ENCODE data around the gene USP17L24.
"Not testable (repeated sequence)": the region's sequence is repeated elsewhere in the genome, so short reads cannot be mapped to it uniquely, and the experiment has no call there.

The USP17L24 gene, protein sequence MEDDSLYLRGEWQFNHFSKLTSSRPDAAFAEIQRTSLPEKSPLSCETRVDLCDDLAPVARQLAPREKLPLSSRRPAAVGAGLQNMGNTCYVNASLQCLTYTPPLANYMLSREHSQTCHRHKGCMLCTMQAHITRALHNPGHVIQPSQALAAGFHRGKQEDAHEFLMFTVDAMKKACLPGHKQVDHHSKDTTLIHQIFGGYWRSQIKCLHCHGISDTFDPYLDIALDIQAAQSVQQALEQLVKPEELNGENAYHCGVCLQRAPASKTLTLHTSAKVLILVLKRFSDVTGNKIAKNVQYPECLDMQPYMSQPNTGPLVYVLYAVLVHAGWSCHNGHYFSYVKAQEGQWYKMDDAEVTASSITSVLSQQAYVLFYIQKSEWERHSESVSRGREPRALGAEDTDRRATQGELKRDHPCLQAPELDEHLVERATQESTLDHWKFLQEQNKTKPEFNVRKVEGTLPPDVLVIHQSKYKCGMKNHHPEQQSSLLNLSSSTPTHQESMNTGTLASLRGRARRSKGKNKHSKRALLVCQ

DNA sequence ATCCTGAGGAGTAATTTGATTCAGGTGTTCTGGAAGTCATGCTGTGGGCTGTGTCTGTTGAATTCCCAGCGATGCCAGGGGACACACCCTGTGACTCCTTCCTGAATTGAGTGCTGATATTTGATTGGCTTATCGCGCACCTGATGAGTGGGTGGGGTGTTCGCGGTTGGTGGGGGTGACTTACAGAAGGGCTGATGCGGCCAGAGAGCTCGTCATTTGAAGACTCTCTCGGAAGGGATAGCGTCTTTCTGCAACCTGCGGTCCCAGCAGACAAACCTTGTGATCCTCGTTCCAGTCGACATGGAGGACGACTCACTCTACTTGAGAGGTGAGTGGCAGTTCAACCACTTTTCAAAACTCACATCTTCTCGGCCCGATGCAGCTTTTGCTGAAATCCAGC, at the start of gene USP17L24:
TSS of gene USP17L24 (plus strand) at position 301 of the 400 bp plus-strand sequence. CDS start at position 301, 0 bp downstream.
- not testable (repeated sequence) for DNase-seq

DNA sequence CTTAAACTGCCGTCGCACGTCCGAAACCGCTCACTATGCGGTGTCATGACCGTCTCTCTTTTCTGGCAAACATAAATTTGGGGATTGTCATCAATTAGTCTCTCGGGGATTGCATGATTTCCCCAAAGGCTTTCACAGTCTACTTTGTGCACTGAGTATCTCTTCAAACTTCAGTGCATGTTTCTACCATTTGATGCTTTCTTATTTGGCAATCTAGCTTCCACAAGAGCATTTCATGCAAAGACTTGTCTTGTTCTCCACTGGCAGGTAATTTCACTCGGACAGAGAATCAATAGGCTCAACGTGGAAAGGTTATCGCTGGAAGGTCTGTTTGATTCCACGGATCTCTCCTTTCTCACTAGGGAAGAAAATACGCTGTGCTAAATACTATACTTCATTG, 774 bp upstream of the USP17L24 start:
- DNase-seq = not testable (repeated sequence)

DNA sequence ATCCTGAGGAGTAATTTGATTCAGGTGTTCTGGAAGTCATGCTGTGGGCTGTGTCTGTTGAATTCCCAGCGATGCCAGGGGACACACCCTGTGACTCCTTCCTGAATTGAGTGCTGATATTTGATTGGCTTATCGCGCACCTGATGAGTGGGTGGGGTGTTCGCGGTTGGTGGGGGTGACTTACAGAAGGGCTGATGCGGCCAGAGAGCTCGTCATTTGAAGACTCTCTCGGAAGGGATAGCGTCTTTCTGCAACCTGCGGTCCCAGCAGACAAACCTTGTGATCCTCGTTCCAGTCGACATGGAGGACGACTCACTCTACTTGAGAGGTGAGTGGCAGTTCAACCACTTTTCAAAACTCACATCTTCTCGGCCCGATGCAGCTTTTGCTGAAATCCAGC, 4.6 kb downstream of the USP17L24 start, which contains the start of gene USP17L25:
TSS of gene USP17L25 (plus strand) at position 301 of the 400 bp plus-strand sequence. CDS start at position 301, 0 bp downstream.
- DNase-seq = not testable (repeated sequence)

DNA sequence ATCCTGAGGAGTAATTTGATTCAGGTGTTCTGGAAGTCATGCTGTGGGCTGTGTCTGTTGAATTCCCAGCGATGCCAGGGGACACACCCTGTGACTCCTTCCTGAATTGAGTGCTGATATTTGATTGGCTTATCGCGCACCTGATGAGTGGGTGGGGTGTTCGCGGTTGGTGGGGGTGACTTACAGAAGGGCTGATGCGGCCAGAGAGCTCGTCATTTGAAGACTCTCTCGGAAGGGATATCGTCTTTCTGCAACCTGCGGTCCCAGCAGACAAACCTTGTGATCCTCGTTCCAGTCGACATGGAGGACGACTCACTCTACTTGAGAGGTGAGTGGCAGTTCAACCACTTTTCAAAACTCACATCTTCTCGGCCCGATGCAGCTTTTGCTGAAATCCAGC, 9.4 kb downstream of the USP17L24 start, which contains the start of gene USP17L26:
TSS of gene USP17L26 (plus strand) at position 301 of the 400 bp plus-strand sequence. CDS start at position 301, 0 bp downstream.
- not testable (repeated sequence) for DNase-seq

DNA sequence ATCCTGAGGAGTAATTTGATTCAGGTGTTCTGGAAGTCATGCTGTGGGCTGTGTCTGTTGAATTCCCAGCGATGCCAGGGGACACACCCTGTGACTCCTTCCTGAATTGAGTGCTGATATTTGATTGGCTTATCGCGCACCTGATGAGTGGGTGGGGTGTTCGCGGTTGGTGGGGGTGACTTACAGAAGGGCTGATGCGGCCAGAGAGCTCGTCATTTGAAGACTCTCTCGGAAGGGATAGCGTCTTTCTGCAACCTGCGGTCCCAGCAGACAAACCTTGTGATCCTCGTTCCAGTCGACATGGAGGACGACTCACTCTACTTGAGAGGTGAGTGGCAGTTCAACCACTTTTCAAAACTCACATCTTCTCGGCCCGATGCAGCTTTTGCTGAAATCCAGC, 14.1 kb downstream of the USP17L24 start, which contains the start of gene USP17L5:
TSS of gene USP17L5 (plus strand) at position 301 of the 400 bp plus-strand sequence. CDS start at position 301, 0 bp downstream.
- not testable (repeated sequence) for DNase-seq

DNA sequence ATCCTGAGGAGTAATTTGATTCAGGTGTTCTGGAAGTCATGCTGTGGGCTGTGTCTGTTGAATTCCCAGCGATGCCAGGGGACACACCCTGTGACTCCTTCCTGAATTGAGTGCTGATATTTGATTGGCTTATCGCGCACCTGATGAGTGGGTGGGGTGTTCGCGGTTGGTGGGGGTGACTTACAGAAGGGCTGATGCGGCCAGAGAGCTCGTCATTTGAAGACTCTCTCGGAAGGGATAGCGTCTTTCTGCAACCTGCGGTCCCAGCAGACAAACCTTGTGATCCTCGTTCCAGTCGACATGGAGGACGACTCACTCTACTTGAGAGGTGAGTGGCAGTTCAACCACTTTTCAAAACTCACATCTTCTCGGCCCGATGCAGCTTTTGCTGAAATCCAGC, 18.9 kb downstream of the USP17L24 start, which contains the start of gene USP17L27:
TSS of gene USP17L27 (plus strand) at position 301 of the 400 bp plus-strand sequence. CDS start at position 301, 0 bp downstream.
- DNase-seq = not testable (repeated sequence)

DNA sequence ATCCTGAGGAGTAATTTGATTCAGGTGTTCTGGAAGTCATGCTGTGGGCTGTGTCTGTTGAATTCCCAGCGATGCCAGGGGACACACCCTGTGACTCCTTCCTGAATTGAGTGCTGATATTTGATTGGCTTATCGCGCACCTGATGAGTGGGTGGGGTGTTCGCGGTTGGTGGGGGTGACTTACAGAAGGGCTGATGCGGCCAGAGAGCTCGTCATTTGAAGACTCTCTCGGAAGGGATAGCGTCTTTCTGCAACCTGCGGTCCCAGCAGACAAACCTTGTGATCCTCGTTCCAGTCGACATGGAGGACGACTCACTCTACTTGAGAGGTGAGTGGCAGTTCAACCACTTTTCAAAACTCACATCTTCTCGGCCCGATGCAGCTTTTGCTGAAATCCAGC, 23.6 kb downstream of the USP17L24 start, which contains the start of gene USP17L28:
TSS of gene USP17L28 (plus strand) at position 301 of the 400 bp plus-strand sequence. CDS start at position 301, 0 bp downstream.
- DNase-seq = not testable (repeated sequence)

DNA sequence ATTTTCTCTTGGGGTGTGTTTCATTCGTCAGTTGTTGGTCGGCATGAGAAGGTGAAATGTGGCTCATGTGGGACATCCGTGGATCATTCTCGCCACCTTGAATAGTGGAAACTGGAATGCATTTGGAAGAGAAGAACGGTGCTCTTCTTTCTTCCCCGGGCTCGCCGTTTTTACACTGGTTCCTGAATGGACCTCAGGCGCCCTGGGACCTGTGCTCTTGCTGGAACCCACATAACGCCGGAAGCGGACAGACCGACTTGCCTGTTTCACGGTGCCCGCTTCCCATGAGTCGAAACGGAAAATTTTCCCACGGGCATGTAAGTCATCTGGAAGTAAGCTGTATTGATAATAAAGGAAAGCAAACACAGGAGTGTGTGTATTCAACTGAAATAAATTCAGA, 25.9 kb downstream of the USP17L24 start:
- DNase-seq = peak; percentile 0

DNA sequence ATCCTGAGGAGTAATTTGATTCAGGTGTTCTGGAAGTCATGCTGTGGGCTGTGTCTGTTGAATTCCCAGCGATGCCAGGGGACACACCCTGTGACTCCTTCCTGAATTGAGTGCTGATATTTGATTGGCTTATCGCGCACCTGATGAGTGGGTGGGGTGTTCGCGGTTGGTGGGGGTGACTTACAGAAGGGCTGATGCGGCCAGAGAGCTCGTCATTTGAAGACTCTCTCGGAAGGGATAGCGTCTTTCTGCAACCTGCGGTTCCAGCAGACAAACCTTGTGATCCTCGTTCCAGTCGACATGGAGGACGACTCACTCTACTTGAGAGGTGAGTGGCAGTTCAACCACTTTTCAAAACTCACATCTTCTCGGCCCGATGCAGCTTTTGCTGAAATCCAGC, 28.4 kb downstream of the USP17L24 start, which contains the start of gene USP17L29:
TSS of gene USP17L29 (plus strand) at position 301 of the 400 bp plus-strand sequence. CDS start at position 301, 0 bp downstream.
- DNase-seq = not testable (repeated sequence)

DNA sequence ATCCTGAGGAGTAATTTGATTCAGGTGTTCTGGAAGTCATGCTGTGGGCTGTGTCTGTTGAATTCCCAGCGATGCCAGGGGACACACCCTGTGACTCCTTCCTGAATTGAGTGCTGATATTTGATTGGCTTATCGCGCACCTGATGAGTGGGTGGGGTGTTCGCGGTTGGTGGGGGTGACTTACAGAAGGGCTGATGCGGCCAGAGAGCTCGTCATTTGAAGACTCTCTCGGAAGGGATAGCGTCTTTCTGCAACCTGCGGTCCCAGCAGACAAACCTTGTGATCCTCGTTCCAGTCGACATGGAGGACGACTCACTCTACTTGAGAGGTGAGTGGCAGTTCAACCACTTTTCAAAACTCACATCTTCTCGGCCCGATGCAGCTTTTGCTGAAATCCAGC, 37.9 kb downstream of the USP17L24 start, which contains the start of gene USP17L30:
TSS of gene USP17L30 (plus strand) at position 301 of the 400 bp plus-strand sequence. CDS start at position 301, 0 bp downstream.
- not testable (repeated sequence) for DNase-seq
